Measurements from ENCODE around the gene ANAPC16. TPM values are rescaled to one million over a fixed set of nuclear protein-coding genes. Genes with fewer than 3 reads are reported as not detected.
A peak's percentile ranks its signal among the peaks of the same experiment; 100 is the strongest.

Gene ANAPC16
- total RNA-seq: 100 to 1,000 TPM; 104 to 155 (median 112) TPM

DNA sequence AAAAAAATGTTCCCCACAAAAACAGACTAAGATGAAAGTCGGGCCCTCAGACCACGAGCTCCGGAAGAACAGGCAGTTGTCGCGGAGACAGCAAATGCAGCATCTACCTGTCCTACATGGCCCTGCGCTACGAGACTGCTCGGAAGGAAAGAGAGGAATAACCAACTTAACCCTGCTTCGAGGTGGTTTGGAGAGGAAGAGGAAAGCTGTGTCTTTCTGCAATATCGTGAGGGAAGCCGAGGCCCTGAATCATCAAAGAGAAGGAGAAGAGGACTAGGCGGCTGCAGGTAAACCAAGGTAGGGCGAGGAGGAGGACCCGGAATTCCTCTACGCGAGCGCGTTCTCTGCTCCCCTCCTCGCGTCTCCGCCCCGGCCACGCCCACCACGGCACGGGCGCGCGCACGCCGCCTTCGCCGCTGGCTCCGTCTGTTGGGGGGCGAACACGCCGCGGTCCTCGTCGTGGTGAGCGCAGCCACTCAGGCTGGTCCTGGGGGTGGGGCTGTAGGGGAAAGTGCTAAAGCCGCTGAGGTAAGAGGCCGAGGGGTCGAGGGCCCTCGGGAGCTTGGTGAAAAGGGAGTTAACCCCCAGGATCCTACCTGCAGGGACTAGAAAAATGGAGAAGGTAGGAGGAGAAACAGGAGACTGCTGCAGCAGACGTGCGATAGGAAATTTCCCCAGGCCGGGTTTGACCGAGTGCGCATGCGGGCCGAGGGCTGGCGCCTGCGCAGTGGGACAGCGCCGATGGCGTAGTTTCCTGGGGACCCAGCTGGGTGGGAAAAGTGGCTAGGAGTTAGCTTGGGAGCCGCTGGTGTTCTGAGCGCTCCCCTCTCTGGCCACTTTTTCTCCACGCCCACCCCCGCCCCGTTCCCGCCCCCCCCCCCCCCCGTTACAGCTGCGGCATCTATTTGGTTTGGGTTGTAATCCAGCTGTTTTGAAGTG lies at the start of gene ANAPC16, which contains the start of gene ASCC1:
Gene ANAPC16, plus strand, starts transcription at position 402 of the 939 bp plus-strand sequence. CDS start 7,903 bp downstream, outside the sequence.
Gene ASCC1, minus strand, starts transcription at position 666 of the 939 bp plus-strand sequence. CDS start 2,978 bp downstream, outside the sequence.
- peak within 1 kb of the TSS; percentile 67 to 77 (median 71) for H3K4me3 ChIP-seq
- peaks cover 0 to 6% of the 10 kb centered on the region in 2 donors for H3K4me1 ChIP-seq
- no peaks in the 10 kb centered on the region for H3K36me3 ChIP-seq
- TF ChIP-seq POLR2AphosphoS5 (IDR thresholded peaks at IDR 0.05) (peak; percentile 96 to 99 (median 99)), POLR2A (IDR thresholded peaks at IDR 0.05) (peak; percentile 94)
- TF ChIP-seq, protein P1, sequence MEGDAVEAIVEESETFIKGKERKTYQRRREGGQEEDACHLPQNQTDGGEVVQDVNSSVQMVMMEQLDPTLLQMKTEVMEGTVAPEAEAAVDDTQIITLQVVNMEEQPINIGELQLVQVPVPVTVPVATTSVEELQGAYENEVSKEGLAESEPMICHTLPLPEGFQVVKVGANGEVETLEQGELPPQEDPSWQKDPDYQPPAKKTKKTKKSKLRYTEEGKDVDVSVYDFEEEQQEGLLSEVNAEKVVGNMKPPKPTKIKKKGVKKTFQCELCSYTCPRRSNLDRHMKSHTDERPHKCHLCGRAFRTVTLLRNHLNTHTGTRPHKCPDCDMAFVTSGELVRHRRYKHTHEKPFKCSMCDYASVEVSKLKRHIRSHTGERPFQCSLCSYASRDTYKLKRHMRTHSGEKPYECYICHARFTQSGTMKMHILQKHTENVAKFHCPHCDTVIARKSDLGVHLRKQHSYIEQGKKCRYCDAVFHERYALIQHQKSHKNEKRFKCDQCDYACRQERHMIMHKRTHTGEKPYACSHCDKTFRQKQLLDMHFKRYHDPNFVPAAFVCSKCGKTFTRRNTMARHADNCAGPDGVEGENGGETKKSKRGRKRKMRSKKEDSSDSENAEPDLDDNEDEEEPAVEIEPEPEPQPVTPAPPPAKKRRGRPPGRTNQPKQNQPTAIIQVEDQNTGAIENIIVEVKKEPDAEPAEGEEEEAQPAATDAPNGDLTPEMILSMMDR (IDR thresholded peaks at IDR 0.05): peak in 1 of 3 donors; percentile 12
- no peaks in the 10 kb centered on the region for H3K9me3 ChIP-seq
- intact Hi-C loops (cut with DNase I; ENCODE audit: low total_unique reads): no loop called here
- H3K27me3 ChIP-seq: no peaks in the 10 kb centered on the region
- DNase-seq (ENCODE audit: low spot score in 2 of 2): peak; percentile 86 to 89
- peak within 1 kb of the TSS; percentile 91 to 96 for H3K27ac ChIP-seq

DNA sequence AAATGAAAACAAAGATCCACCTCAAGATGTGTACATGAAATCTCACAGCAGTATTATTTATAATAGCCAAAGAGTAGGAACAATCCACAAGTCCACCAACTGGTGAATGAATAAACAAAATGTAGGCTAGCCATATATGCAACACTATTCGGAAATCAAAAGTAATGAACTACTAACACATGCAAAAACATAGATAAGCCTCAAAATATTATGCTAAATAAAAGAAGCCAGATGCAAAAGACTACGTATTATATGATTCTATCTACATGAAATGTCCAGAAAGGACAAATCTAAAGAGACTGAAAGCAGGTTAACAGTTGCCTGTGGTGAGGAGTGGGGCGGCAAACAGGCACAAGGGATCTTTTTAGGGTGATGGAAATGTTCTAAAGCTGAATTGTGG lies 48.7 kb upstream of the ANAPC16 start:
- intact Hi-C loops (cut with DNase I; ENCODE audit: low total_unique reads): no loop called here

DNA sequence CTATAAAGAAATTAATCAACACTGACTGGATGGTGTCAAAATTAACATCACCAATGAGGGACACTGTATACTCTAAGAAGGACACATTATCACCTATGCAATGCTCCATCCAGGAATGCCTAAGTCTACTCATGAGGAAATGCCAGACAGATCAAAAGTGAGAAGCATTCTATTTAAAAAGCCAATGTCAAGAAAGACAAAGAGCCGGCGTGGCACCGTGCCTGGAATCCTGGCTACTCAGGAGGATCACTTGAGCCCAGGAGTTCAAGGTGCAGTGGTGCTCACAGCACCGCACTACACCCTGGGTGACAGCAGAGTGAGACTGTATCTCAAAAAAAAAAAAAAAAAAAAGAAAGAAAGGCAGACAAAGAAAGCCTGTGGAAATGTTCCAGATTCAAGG lies 45.5 kb upstream of the ANAPC16 start:
- H3K36me3 ChIP-seq: no peaks in the 10 kb centered on the region
- no peak overlapping the region for H3K27ac ChIP-seq
- intact Hi-C loops (cut with DNase I; ENCODE audit: low total_unique reads): no loop called here
- H3K4me1 ChIP-seq: no peaks in the 10 kb centered on the region
- H3K4me3 ChIP-seq: no peak overlapping the region
- H3K27me3 ChIP-seq: no peaks in the 10 kb centered on the region
- DNase-seq (ENCODE audit: low spot score in 2 of 2): peak; percentile 30 to 56
- no peak for TF ChIP-seq POLR2AphosphoS5 (IDR thresholded peaks at IDR 0.05)
- no peak for TF ChIP-seq POLR2A (IDR thresholded peaks at IDR 0.05)
- TF ChIP-seq, protein P1 (IDR thresholded peaks at IDR 0.05): no peak
- H3K9me3 ChIP-seq: no peaks in the 10 kb centered on the region

More for the DNA sequence above, 48.7 kb upstream of the ANAPC16 start:
- no peaks in the 10 kb centered on the region for H3K27me3 ChIP-seq
- H3K4me1 ChIP-seq: no peaks in the 10 kb centered on the region
- H3K4me3 ChIP-seq: no peak overlapping the region
- H3K9me3 ChIP-seq: no peaks in the 10 kb centered on the region
- H3K36me3 ChIP-seq: no peaks in the 10 kb centered on the region
- TF ChIP-seq POLR2A (IDR thresholded peaks at IDR 0.05) (no peak), POLR2AphosphoS5 (IDR thresholded peaks at IDR 0.05) (no peak)
- TF ChIP-seq, protein P1 (IDR thresholded peaks at IDR 0.05): no peak
- no peak overlapping the region for H3K27ac ChIP-seq
- DNase-seq (ENCODE audit: low spot score in 2 of 2): no peak

DNA sequence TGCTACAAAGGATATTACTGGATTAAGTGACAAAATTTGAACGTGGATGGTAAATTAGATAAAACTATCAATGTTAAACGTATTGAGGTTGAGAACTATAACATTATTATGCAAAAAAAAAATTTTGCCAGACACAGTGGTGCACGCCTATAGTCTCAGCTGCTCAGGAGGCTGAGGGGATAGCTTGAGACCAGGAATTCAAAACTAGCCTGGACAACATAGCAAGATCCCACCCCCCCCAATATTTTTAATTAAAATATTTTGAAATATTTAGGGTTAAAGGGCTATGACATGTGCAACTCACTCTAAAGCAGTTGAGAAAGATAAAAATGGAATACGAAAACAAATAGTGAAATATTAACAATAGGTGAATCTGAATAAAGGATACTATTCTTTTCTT lies 45.1 kb upstream of the ANAPC16 start:
- no peak for DNase-seq (ENCODE audit: low spot score in 2 of 2)
- Histone ChIP-seq H3K4me1 (no peaks in the 10 kb centered on the region), H3K27me3 (no peaks in the 10 kb centered on the region), H3K4me3 (no peak overlapping the region), H3K27ac (peak overlapping the region in 1 of 2 donors; percentile 70), H3K36me3 (no peaks in the 10 kb centered on the region), H3K9me3 (no peaks in the 10 kb centered on the region)
- TF ChIP-seq, protein P1 (IDR thresholded peaks at IDR 0.05): no peak
- TF ChIP-seq POLR2A (IDR thresholded peaks at IDR 0.05) (no peak), POLR2AphosphoS5 (IDR thresholded peaks at IDR 0.05) (no peak)
- intact Hi-C loops (cut with DNase I; ENCODE audit: low total_unique reads): no loop called here

DNA sequence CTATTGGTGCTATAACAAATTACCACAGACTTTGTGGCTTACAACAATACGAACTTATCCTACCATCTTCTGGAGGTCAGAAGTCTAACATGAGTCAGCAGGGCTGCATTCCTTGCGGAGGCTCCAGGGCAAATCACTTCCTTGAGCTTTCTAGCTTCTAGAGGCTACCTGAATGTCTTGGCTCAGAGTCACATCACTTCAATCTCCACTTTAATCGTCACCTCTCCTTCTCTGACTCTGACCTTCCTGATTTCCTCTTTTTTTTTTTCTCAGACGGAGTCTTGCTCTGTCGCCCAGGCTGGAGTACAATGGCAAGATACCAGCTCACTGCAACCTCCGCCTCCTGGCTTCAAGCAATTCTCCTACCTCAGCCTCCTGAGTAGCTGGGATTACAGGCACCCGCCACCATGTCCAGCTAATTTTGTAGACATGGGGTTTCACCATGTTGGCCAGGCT lies 44.6 kb upstream of the ANAPC16 start:
- H3K9me3 ChIP-seq: no peaks in the 10 kb centered on the region
- peak in 2 of 3 donors; percentile 33 to 72 for TF ChIP-seq POLR2AphosphoS5 (IDR thresholded peaks at IDR 0.05)
- TF ChIP-seq, protein P1 (IDR thresholded peaks at IDR 0.05): no peak
- H3K27me3 ChIP-seq: no peaks in the 10 kb centered on the region
- no peak overlapping the region for H3K4me3 ChIP-seq
- intact Hi-C loops (cut with DNase I; ENCODE audit: low total_unique reads): no loop called here
- peak overlapping the region; percentile 62 to 70 for H3K27ac ChIP-seq
- H3K4me1 ChIP-seq: no peaks in the 10 kb centered on the region
- H3K36me3 ChIP-seq: no peaks in the 10 kb centered on the region
- peak; percentile 59 to 79 for DNase-seq (ENCODE audit: low spot score in 2 of 2)
